SK-N-SH (cell line): Measurements from ENCODE around the gene SNX15. TPM values are rescaled to one million over a fixed set of nuclear protein-coding genes. Genes with fewer than 3 reads are reported as not detected.

ENCODE experiments used
- CTCF ChIA-PET: fragments of 300-600, 350-600 bp; formaldehyde crosslinking; extraction: SDS; loops from one replicate; lab custom pipeline; 2021; lab: Yijun Ruan, JAX
- POLR2A ChIA-PET: fragments of 350-600 bp; sonication (Branson Sonifier 250); formaldehyde crosslinking; extraction: SDS; loops from one replicate; lab custom pipeline; 2020; ENCODE audit warnings: antibody characterized with exemption, inconsistent platforms; lab: Yijun Ruan, JAX
- DNase-seq: peaks from one replicate; pipeline ENCODE4 v3.0.0; 2012
- H2AFZ ChIP-seq: fragments of 200-600 bp; sonication (generic); 2 replicates; pipeline ENCODE4 v1.8.1; 2016; ENCODE audit warnings: antibody characterized with exemption, mild to moderate bottlenecking, low read depth
- H3F3A ChIP-seq: fragments of 200-600 bp; sonication (generic); replicated peaks from 2 replicates; pipeline ENCODE3; 2016; ENCODE audit warnings: antibody characterized with exemption, mild to moderate bottlenecking; ENCODE audit not compliant: insufficient read depth
- H3K27ac ChIP-seq, 2 experiments: fragments of 200-500 bp in 1 of 2; fragments of 200-600 bp in 1 of 2; sonication (Bioruptor generic) in 1 of 2; sonication (generic), shearing (Covaris generic) in 1 of 2; 2 replicates each; pipeline versions ENCODE4 v1.5.1 to v1.6.1; 2014 to 2016; ENCODE audit warnings: low read depth in 2 of 2, inconsistent platforms in 1 of 2, low read length in 1 of 2, mild to moderate bottlenecking in 1 of 2, mixed read lengths in 1 of 2
- H3K27me3 ChIP-seq: fragments of 200-600 bp; sonication (generic), shearing (Covaris generic); 2 replicates; pipeline ENCODE4 v1.6.1; 2016; ENCODE audit warnings: mixed run types; ENCODE audit not compliant: insufficient read depth
- H3K36me3 ChIP-seq, 2 experiments: fragments of 200-500 bp in 1 of 2; fragments of 200-600 bp in 1 of 2; sonication (Bioruptor generic) in 1 of 2; sonication (generic) in 1 of 2; replicated peaks in 1 of 2; 2 replicates each; pipeline versions ENCODE3 to v1.5.1; 2014 to 2016; ENCODE audit warnings: low read length in 1 of 2, mild to moderate bottlenecking in 1 of 2; ENCODE audit not compliant: insufficient read depth in 2 of 2, control insufficient read depth in 1 of 2
- H3K4me1 ChIP-seq, 2 experiments: fragments of 200-500 bp in 1 of 2; fragments of 200-600 bp in 1 of 2; sonication (Bioruptor generic) in 1 of 2; sonication (generic), shearing (Covaris generic) in 1 of 2; 2 replicates each; pipeline versions ENCODE4 v1.5.1 to v1.6.1; 2014 to 2016; ENCODE audit warnings: low read depth in 1 of 2, low read length in 1 of 2, mixed run types in 1 of 2; ENCODE audit not compliant: insufficient read depth in 2 of 2, control insufficient read depth in 1 of 2
- H3K4me2 ChIP-seq: fragments of 200-600 bp; sonication (generic), shearing (Covaris generic); 2 replicates; pipeline ENCODE4 v1.6.1; 2017; ENCODE audit warnings: mixed run types
- H3K4me3 ChIP-seq, 2 experiments: fragments of 200-500 bp in 1 of 2; fragments of 200-600 bp in 1 of 2; sonication (Bioruptor generic) in 1 of 2; sonication (generic), shearing (Covaris generic) in 1 of 2; 2 replicates each; pipeline versions ENCODE4 v1.5.1 to v1.8.1; 2014 to 2016; ENCODE audit warnings: low read depth in 2 of 2, inconsistent platforms in 1 of 2, low read length in 1 of 2, mild to moderate bottlenecking in 1 of 2, mixed read lengths in 1 of 2, moderate library complexity in 1 of 2
- H3K79me2 ChIP-seq: fragments of 200-600 bp; sonication (generic); 2 replicates; pipeline ENCODE4 v1.8.1; 2017; ENCODE audit warnings: mild to moderate bottlenecking; ENCODE audit not compliant: insufficient read depth
- H3K9ac ChIP-seq: fragments of 200-600 bp; sonication (generic); 2 replicates; pipeline ENCODE4 v1.6.1; 2017; ENCODE audit warnings: mixed run types
- H3K9me2 ChIP-seq: fragments of 200-600 bp; sonication (generic); 2 replicates; pipeline ENCODE4 v1.6.1; 2017; ENCODE audit warnings: mixed run types
- H3K9me3 ChIP-seq: fragments of 200-600 bp; sonication (generic); 2 replicates; pipeline ENCODE4 v1.6.1; 2017; ENCODE audit warnings: mixed run types, mild to moderate bottlenecking, moderate library complexity
- H4K20me1 ChIP-seq: fragments of 200-600 bp; sonication (generic); 2 replicates; pipeline ENCODE4 v1.6.1; 2017; ENCODE audit warnings: mild to moderate bottlenecking, mixed run types; ENCODE audit not compliant: insufficient read depth
- CHD2 ChIP-seq: fragments of 150-350 bp; IDR thresholded peaks from 2 replicates; pipeline ENCODE4 v1.6.1; 2018; ENCODE audit warnings: low read length; ENCODE audit not compliant: partially characterized antibody
- EZH2phosphoT487 ChIP-seq: fragments of 200-600 bp; sonication (generic); IDR thresholded peaks from 2 replicates; pipeline ENCODE4 v1.6.1; 2017; ENCODE audit warnings: low read depth, mixed run types, mild to moderate bottlenecking, antibody characterized with exemption, moderate library complexity, borderline replicate concordance
- FOXM1 ChIP-seq: IDR thresholded peaks from 2 replicates; pipeline ENCODE4 v1.4.0; 2012; ENCODE audit warnings: low read depth, mild to moderate bottlenecking
- MEF2A ChIP-seq: IDR thresholded peaks from 2 replicates; pipeline ENCODE4 v1.4.0; 2012; ENCODE audit warnings: low read depth, borderline replicate concordance
- NFIC ChIP-seq: IDR thresholded peaks from 2 replicates; pipeline ENCODE4 v1.4.0; 2012; ENCODE audit warnings: borderline replicate concordance
- PBX3 ChIP-seq: IDR thresholded peaks from 2 replicates; pipeline ENCODE4; 2012
- SIN3A ChIP-seq: IDR thresholded peaks from 2 replicates; pipeline ENCODE4 v1.6.1; 2012; ENCODE audit warnings: low read depth, mild to moderate bottlenecking, low read length, moderate library complexity, borderline replicate concordance
- SMC3 ChIP-seq: IDR thresholded peaks from 2 replicates; pipeline ENCODE4 v1.6.1; 2012; ENCODE audit warnings: low read depth, low read length, improper control_type of control experiment
- TAF1 ChIP-seq: IDR thresholded peaks from 2 replicates; pipeline ENCODE4 v1.6.1; 2012; ENCODE audit warnings: low read depth, mild to moderate bottlenecking, low read length, moderate library complexity, borderline replicate concordance
- TCF12 ChIP-seq: IDR thresholded peaks from 2 replicates; pipeline ENCODE4 v1.4.0; 2012
- USF1 ChIP-seq: IDR thresholded peaks from 2 replicates; pipeline ENCODE4 v1.4.0; 2012; ENCODE audit warnings: low read depth, borderline replicate concordance
- YY1 ChIP-seq: IDR thresholded peaks from 2 replicates; pipeline ENCODE4 v1.4.0; 2012; ENCODE audit warnings: low read depth, mild to moderate bottlenecking
- WGBS: methylation state at CpG from one replicate; pipeline ENCODE4 v1.1.6; 2017; ENCODE audit warnings: low lambda C conversion rate; 5-methylcytosine and 5-hydroxymethylcytosine counted together
- polyA plus RNA-seq, 3 experiments: library from polyadenylated mRNA; depleted of rRNA; stranded (reverse); fragments of >200 nt; gene quantifications; 2 replicates each; pipeline ENCODE4 v1.2.3, GENCODE V29; 2012
- TF ChIP-seq, protein P1 (sequence below): IDR thresholded peaks from 2 replicates; pipeline ENCODE4 v1.4.0; 2012; ENCODE audit warnings: low read depth, borderline replicate concordance

SNX15 gene
- polyA plus RNA-seq, 1 of the 3 experiments (the other 2 are of a cell fraction): 17.2 TPM

- Histone ChIP-seq H3K9ac (no peak overlapping the region), H3K9me3 (no peaks in the 10 kb centered on the region), H3K79me2 (no peaks in the 10 kb centered on the region), H3K9me2 (no peaks in the 10 kb centered on the region), H3K27ac (no peak overlapping the region), H3K27me3 (no peaks in the 10 kb centered on the region), H3K4me3 (no peak overlapping the region), H3K4me2 (no peak overlapping the region), H2AFZ (no peak overlapping the region), H3K36me3 (no peaks in the 10 kb centered on the region), H4K20me1 (no peaks in the 10 kb centered on the region)
- POLR2A ChIA-PET: no interaction called here
- WGBS: 63% methylated on average over 5 of the region's 6 CpGs
- DNase-seq: no peak
- CTCF ChIA-PET: interaction anchor here (0.5 to 2.1 kb wide), 2 partner anchors 16 to 26 kb away, joined by 3 to 13 read pairs; partner anchors contain the start of gene ARL2
- no peak for TF ChIP-seq SIN3A
- TF ChIP-seq CHD2: no peak
- TF ChIP-seq PBX3: no peak
- TF ChIP-seq MEF2A: no peak
- no peak for TF ChIP-seq TCF12
- TF ChIP-seq, protein P1, sequence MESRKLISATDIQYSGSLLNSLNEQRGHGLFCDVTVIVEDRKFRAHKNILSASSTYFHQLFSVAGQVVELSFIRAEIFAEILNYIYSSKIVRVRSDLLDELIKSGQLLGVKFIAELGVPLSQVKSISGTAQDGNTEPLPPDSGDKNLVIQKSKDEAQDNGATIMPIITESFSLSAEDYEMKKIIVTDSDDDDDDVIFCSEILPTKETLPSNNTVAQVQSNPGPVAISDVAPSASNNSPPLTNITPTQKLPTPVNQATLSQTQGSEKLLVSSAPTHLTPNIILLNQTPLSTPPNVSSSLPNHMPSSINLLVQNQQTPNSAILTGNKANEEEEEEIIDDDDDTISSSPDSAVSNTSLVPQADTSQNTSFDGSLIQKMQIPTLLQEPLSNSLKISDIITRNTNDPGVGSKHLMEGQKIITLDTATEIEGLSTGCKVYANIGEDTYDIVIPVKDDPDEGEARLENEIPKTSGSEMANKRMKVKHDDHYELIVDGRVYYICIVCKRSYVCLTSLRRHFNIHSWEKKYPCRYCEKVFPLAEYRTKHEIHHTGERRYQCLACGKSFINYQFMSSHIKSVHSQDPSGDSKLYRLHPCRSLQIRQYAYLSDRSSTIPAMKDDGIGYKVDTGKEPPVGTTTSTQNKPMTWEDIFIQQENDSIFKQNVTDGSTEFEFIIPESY: no peak
- TF ChIP-seq EZH2phosphoT487: no peak
- no peak for TF ChIP-seq TAF1
- no peak for TF ChIP-seq NFIC
- no peak for TF ChIP-seq SMC3
- TF ChIP-seq YY1: no peak
- TF ChIP-seq FOXM1: no peak
- TF ChIP-seq, all 33 proteins: peak for 0
- Histone ChIP-seq H3F3A (no peaks in the 10 kb centered on the region), H3K4me1 (peaks cover 0 to 6% of the 10 kb centered on the region in 2 experiments; a peak in 1 of 4 replicates)
Observed at GRCh38 chr11:64987998-64988854, 39.0 kb upstream of the SNX15 start.

DNA sequence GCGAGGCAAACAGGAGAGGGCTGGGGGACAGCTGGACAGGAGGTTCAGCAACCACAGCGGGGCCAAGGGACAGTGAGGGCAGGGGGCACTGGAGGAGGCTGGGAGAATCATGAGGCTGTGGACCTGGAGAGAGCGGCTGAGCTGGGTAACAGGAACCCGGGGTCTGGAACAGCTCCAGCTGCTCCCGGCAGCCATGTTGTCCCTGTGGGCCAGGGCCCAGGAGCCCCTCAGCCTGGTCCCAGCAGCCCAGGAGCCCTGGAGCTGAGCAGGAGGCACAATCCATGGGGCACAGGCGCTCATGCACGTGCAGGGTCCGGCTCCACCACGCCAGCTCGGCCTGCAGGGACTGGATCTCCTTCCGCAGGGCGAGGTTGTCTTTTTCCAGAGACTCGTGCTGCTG, 37.8 kb upstream of the SNX15 start:
- no peak for DNase-seq
- POLR2A ChIA-PET: no interaction called here
- Histone ChIP-seq H3K79me2 (no peaks in the 10 kb centered on the region), H3K27ac (no peak overlapping the region), H2AFZ (no peak overlapping the region), H3K9me2 (no peaks in the 10 kb centered on the region), H3K4me2 (no peak overlapping the region), H3K27me3 (no peaks in the 10 kb centered on the region), H3K36me3 (no peaks in the 10 kb centered on the region), H3K4me1 (peaks cover 0 to 6% of the 10 kb centered on the region in 2 experiments; a peak in 1 of 4 replicates), H3K4me3 (no peak overlapping the region), H3F3A (no peaks in the 10 kb centered on the region), H3K9ac (no peak overlapping the region), H4K20me1 (no peaks in the 10 kb centered on the region), H3K9me3 (no peaks in the 10 kb centered on the region)
- WGBS: 74% methylated on average over 5 of the region's 13 CpGs
- CTCF ChIA-PET: interaction anchor here (2.1 kb wide), 1 partner anchor 25 kb away, joined by 13 read pairs; the partner anchor contains the start of gene ARL2
- no peak for TF ChIP-seq USF1
